HUDEP-2 (cell line): ENCODE measurements around the gene SLC38A11.
"Not testable (repeated sequence)": the region's sequence is repeated elsewhere in the genome, so short reads cannot be mapped to it uniquely, and the experiment has no call there.

Experiments used
- DNase-seq, 76 experiments: peaks; one replicate each; lab custom pipeline; 2025; ENCODE audit not compliant: unreplicated experiment in 76 of 76; lab: John Stamatoyannopoulos, UW

The SLC38A11 gene, protein sequence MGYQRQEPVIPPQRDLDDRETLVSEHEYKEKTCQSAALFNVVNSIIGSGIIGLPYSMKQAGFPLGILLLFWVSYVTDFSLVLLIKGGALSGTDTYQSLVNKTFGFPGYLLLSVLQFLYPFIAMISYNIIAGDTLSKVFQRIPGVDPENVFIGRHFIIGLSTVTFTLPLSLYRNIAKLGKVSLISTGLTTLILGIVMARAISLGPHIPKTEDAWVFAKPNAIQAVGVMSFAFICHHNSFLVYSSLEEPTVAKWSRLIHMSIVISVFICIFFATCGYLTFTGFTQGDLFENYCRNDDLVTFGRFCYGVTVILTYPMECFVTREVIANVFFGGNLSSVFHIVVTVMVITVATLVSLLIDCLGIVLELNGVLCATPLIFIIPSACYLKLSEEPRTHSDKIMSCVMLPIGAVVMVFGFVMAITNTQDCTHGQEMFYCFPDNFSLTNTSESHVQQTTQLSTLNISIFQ

DNA sequence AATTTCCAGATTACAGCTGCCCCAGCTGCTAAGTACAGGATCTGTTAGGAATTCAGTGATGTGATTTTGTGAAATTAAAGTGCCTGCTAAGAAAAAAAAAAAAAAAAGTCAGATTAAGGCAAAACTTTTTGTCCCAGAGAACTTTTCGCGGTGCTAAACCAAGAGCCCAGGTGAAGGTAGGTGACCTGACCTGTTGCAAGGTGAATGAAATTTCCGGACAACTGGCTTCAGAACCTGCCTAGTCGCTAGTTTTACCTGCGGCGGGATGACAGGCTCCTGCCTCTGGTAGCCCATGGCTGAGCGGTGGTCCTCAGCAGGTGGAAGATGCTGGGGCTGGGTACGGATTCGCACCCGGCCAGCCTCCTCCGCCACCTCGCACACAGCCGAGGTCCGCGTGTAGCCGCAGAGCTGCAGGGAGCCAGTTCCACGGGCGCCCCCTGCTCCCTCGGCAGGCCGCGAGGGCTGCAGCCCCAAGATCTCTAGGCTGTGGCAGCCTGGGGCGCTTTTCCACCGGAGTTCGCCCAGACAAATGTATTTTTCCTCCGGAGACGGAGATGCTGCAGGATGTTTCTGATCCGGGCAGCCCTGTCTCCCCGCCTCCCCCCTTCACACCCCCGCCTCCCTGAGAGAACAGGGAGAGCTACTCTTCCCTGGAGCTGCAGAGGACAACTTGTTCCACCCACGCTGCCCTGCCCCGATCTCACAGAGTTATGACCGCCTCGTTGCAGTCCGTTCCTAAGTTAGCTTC, at the start of gene SLC38A11:
Gene SLC38A11 (minus strand): TSS at position 572 of the 748 bp plus-strand sequence. CDS start 278 bp downstream, at position 294.
- no peak for DNase-seq

DNA sequence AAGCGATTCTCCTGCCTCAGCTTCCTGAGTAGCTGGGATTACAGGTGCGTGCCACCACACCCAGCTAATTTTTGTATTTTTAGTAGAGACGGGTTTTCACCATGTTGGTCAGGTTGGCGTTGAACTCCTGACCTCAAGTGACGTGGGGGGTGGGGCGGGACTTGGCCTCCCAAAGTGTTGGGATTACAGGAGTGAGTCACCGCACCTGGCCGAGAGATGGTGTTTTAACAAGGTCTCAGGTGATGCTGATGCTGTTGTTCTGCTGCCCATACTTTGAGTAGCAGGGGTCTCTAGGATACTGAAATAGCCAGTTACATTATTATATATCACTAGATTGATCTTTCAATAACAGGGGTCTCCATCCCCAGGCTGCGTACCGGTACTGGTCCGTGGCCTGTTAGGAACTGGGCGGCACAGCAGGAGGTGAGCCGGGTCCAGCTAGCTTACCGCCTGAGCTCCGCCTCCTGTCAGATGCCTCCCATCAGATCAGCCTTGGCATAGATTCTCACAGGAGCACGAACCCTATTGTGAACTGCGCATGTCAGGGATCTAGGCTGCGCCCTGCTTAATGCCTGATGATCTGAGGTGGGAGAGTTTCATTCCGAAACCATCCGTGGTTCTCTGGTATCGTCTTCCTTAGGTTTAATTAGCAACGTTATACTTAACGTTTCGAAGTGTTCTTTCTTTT, 48.3 kb upstream of the SLC38A11 start:
- DNase-seq: no peak

DNA sequence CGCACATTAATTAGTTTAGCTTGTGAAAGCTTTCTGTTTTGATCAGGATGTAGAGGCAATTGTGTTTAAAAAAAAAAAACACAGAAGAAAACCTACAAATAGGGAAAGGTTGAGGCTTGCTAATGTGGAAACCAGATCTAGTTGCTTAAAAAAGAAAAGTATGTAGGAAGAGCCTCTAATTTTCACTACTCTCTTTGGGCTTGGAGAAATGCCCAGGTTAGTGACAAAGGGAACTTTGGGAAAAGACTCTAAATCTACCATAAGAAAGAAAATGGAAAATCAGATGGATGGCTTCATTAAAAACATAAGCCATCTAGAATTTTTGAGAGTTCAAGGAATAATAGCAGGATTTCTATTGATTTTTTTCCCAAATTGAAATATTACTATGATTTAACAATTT, 47.3 kb upstream of the SLC38A11 start:
- DNase-seq: no peak

DNA sequence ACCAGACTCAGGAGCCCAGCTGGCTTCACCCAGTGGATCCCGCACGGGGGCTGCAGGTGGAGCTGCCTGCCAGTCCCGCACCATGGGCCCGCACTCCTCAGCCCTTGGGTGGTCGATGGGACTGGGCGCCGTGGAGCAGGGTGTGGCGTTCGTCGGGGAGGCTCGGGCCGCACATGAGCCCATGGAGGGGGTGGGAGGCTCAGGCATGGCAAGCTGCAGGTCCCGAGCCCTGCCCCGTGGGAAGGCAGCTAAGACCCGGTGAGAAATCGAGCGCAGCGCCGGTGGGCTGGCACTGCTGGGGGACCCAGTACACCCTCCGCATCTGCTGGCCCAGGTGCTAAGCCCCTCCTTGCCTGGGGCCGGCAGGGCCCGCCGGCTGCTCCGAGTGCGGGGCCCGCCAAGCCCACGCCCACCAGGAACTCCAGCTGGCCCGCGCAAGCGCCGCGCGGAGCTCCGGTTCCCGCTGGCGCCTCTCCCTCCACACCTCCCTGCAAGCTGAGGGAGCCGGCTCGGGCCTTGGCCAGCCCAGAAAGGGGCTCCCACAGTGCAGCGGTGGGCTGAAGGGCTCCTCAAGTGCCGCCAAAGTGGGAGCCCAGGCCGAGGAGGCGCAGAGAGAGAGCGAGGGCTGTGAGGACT, 39.5 kb upstream of the SLC38A11 start:
- not testable (repeated sequence) for DNase-seq

DNA sequence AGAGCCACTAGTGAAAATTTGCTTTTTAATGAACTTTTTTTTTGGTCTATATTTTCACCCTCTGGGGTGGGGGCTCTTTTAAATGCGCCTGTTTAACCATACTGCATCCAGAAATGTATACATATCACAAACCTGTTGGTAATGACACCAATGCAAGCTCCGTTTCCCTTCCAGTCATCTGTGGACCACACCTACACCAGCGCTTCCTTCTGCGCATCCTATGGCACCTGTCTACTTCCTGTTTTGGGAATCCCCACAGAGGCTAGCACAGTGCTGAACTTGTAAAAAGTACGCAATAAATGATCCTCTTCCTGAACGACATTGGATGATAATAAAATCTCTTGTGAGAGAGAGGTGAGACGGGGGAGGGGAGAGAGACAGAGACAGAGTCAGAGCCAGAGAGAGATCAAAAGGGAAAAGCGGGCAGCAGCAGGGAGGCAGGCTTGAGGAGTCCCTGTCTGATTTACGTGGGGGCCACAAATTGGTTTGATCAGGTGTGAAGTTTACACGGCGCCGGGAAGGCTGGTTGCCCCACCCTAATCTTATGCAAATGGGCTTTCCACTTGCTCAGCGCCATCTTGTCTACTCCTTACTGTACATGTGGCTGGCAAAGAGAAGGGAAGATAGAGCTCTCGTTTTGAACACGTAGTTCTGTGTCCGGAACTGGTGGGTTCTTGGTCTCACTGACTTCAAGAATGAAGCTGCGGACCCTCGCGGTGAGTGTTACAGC, 38.1 kb upstream of the SLC38A11 start:
- no peak for DNase-seq

DNA sequence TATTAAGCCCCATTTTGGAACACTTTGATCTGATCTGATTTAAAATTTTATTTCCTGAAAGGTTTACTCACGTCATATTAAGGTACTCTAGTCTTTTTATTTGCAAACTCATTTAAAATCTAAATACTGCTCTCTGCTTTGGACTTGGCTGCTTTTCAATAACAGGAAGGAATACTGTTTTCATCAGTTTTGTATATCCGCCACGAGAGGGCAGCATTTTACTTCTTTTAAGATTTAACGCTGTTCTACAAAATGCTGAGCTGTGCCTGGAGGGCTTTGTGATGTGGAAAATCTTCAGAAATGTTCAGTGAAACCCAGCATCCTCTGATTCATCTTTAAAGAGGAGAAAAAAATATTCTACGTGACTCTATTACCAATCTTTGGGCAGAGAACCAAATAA, 37.5 kb upstream of the SLC38A11 start:
- DNase-seq: peak in 49 of 76 experiments; percentile 3 to 70 (median 30)

DNA sequence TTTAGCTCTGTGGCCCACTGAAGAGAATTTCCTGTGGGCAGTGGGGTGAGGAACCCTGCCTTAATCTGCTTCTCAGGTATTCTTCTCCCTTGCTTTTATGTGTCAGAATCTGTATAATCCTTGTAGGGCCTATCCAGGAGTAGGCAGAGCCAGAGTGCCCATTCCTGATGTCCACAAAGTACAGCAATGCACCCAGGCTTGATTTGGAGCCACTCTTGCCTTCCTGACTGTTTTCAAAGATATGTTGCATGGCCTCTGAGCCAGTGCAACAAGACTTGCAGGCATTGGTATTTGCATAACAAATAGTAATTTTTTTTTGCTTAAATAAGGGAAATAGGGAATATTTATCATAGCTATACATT, 36.7 kb upstream of the SLC38A11 start:
- DNase-seq: not testable (repeated sequence)

DNA sequence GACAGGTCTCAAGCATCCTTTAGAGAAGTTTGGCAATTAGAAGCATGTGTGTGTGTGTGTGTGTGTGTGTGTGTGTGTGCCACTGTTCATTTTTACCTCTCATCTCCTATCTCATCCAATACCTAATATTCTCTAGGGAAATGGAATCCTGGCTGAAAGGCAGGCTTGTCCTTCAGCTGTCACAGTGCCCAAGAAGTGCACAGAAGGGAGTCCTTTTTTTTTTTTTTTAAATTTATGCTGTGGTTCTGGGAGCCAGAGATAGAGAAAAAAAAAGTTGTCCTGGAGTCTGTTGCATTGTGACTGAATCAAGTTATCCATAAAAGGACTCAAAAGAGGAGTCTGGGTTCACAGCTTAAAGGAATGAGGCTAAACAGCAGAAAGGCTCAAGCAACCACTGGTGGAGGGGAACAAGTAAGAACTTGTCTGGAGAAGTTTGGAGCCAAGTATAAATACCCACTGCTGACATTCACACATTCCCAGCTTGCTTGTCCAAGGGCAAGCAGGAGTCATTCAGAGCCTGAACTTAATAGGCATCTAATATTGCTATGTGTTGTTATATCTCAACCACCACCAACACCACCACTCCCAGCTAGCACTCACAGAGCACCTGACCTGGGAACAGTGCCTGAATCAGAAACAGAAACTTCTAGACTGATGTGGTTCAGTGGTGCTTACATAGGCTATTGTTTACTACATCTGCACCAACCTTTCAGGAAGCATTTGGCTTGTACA, 36.2 kb upstream of the SLC38A11 start:
- DNase-seq: not testable (repeated sequence)

DNA sequence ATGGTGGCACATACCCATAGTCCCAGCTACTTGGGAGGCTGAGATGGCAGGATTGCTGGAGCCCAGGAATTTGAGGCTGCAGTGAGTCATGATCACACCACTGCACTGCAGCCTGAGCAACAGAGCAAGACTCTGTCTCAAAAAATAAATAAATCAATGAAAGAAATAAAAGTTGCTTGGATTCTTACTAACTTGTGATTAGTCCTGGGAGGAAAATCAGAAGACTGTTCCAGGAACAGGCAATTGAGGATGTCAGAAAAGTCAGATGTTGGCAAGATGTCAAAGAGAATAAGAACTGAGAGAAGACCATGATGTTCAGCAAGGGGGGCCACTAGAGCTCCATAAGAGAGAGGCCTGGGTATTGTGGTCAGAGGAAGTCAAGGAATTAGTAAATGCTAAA, 35.6 kb upstream of the SLC38A11 start:
- DNase-seq: not testable (repeated sequence)

DNA sequence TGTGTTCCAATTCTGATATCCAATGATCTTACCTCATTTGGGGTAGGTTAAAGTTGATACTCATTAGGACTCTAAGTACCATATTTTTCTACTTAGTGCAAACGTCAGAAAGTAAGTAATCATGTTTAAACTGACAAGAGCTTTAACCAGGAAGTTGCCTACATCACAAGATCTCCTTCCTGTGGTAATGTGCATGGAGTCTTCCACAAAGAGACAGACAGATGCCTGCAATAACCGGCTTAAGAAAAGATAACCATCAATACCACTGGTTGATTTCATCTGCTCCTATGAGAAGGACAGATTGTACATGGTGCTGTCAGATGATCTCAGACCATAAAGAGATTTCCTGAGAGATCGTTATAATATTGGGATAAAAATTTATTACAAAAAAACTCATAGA, 33.5 kb upstream of the SLC38A11 start:
- DNase-seq: not testable (repeated sequence)

DNA sequence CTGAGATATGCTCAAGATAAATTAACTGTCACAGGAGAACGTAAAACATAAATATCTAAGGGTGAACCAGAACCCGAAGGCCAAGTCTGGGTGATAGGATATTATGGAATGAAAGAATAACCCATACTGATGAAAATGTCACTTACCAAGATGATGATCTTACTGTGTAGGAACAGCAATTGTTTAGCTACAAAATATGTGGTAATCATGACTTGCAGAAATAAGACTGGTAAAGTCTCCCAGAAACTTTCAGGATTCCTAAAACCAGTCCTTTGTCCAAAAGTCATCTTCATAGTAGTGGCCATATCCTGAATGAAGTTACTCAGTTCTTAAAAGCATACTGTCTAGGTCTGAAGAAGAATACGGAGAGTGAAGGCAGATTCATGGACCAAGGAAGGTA, 30.7 kb upstream of the SLC38A11 start:
- DNase-seq: not testable (repeated sequence)

DNA sequence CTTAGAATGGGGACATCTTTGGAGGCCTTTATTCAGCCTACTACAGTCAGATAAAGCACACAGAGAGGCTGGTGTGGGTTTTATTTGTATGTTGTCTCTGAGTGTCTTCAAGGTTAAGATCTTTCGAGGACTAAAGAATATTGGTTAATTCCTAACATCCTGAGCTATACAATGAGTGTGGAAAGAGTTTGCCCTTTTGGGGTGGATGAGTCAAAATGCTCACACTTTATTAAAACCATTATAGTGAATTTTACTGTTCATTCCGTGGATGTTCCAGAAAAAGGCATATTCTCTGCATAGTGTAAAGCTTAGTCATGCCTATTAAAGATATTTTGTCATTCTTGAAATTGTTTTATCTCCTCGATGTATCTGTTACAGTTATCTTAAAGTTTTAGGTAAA, 29.1 kb upstream of the SLC38A11 start:
- no peak for DNase-seq

DNA sequence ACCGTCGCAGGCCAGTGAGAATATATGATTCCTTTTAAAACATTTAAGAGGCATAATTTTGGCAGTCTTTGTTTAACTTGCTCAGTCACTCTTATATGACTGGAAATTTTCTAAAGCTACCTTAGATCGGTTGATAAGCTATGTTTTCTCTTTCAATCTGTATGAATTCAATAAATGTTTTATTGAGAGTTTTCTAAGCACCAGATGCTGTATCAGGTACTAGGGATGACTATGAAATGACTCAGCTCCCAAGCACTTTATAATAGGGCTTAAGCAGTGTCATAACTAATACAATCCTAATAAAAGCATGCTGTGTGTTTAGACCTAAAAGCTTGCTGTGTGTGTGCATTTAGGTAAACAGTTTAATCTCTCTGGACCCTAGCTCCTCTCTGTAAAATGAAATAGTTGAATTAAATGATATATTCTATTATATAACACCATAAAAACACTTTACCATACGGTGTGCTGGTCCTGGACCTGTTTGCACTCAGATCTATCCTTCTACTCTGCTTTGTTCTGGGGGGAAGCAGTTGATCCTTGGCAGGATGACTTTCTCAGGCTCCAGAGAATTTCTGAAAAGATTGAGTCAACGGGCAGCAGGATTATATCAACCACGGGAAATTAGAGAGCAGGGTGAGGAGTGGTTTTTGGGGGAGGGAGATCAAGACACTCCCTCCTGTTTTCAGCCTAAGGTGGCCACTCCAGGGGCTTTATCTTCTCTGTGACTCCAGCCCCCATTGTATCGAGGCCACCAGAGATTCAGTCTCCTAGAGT, 26.1 kb upstream of the SLC38A11 start:
- DNase-seq: no peak

DNA sequence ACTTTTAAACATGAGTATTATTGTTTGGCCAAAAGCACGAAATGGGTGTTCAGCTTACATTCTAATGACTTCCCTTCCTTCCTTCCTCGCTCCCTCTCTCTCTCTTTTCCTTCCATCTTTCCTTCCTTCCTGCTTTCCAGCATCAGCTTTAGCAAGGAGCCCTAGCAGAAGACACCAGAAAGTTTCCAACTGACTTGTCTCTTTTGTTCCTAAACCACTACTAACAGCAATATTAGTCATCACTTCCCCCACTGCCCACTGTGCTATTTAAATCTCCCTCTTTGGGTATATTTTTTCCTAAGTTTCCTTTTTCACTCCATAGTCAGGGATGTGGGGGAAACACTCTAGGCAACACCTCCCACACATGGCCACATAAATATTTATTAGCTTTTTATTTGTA, 25.4 kb upstream of the SLC38A11 start:
- not testable (repeated sequence) for DNase-seq

DNA sequence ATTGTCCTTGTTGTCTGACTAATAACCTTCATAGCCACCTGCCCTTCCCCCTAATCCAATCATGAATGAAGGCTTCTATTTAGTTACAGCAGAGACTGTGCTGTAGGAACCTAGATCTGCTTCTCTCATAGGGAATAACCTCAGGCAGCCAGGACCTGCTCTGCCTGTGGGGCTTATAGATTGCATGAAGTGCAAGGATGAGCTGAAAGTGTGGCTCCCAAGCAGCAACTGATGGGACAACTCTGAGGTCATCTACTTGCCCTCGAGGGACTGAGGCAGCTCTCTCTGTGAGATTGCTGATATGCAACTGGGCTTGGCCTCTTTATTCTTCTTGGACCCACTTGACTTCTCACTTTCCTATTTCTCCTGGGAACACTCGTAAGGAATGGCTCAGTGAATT, 23.8 kb upstream of the SLC38A11 start:
- DNase-seq: peak in 1 of 76 experiments; percentile 6

DNA sequence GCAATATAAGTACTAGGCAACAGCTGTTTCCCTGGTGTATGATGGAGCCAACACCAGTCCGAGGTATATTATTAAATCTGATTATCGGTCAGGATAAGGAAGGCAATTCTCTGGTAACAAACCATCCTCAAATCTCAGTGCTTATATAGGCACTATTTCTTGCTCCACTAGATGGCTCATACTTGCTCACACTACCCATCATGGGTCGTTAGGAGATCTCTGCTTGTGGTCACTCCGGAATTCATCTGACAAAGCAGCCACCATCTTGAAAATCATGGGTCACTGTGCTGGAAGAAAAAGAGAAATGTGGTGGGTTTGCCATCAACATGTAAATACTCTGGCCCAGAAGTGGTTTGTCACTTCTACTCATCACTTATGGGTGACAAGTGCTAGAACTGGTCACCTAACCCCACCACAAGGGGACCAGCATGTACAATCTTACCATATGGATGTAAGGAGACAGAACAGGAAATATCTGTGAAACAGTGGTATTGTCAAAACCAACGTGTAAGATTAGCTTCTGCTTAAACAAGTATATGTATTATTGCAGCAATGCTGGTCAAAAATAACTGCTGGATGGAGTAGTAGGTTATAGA, 21.6 kb upstream of the SLC38A11 start:
- not testable (repeated sequence) for DNase-seq

DNA sequence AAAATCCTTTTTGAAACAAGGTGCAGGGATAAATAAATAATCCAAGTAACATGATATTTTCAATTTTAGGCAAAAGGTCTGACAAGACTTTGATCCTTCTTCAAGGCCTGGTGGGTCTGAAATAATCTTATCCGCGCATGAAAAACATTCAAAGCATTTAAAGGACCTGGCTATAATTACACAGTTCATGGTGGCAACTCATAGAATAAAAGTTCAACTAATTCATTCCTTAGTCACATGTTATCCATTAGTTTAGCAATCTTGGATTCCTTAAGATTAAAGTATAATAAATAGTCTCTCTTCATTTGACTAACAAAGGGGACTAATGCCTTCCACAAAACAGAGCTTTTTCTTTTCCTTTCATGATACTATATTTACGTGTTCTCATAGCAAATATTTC, 21.0 kb upstream of the SLC38A11 start:
- no peak for DNase-seq

DNA sequence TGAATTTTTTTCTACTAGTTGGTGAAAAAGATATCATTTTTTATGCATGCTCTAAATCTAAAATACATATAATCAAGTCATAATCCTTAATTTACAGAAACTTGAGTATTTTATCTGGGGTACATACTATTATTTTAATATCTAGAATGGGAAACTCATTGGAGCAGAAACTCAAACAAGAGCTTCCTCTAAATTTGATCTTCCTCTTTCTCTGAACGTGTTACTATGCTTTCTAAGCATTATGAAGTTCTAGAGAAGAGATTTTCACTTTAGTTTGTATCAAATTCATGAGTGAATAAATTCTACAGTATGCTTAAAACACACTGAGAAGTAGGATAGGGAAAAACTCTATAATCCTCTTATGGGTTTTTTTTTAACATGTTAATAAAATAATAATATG, 20.6 kb upstream of the SLC38A11 start:
- DNase-seq: no peak
